GM23338 (cell line): Measurements from ENCODE around the gene VHLL. TPM values are rescaled to one million over a fixed set of nuclear protein-coding genes. Genes with fewer than 3 reads are reported as not detected.

Source experiments
- ATAC-seq: fragments of 200-7000 bp; cut with Tn5 transposase; 3 replicates; pipeline ENCODE4 v1.9.1; 2020
- DNase-seq: peaks from one replicate; pipeline ENCODE4 v3.0.0-alpha.2; 2015; ENCODE audit warnings: low spot score
- H2AFZ ChIP-seq: fragments of 200-600 bp; sonication (generic); 2 replicates; pipeline ENCODE4 v1.8.0; 2016; ENCODE audit warnings: antibody characterized with exemption, mild to moderate bottlenecking, moderate library complexity
- H3F3A ChIP-seq: fragments of 200-600 bp; sonication (generic); replicated peaks from 2 replicates; pipeline ENCODE4 v1.8.0; 2017; ENCODE audit warnings: antibody characterized with exemption, mixed run types, low read depth
- H3K27ac ChIP-seq: fragments of 200-600 bp; sonication (generic); 2 replicates; pipeline ENCODE4 v1.6.1; 2016; ENCODE audit warnings: low read depth
- H3K27me3 ChIP-seq: fragments of 200-600 bp; sonication (generic); 2 replicates; pipeline ENCODE4 v1.8.0; 2016; ENCODE audit warnings: mild to moderate bottlenecking, mixed run types, moderate library complexity; ENCODE audit not compliant: insufficient read depth
- H3K36me3 ChIP-seq: fragments of 200-600 bp; sonication (generic); 2 replicates; pipeline ENCODE4 v1.8.0; 2016; ENCODE audit warnings: mild to moderate bottlenecking; ENCODE audit not compliant: insufficient read depth
- H3K4me1 ChIP-seq: fragments of 200-600 bp; sonication (generic); 2 replicates; pipeline ENCODE4 v1.8.0; 2016; ENCODE audit warnings: mild to moderate bottlenecking, moderate library complexity; ENCODE audit not compliant: insufficient read depth
- H3K4me2 ChIP-seq: fragments of 200-600 bp; sonication (generic); 2 replicates; pipeline ENCODE4 v1.7.1; 2017; ENCODE audit warnings: mixed run types
- H3K4me3 ChIP-seq: fragments of 200-600 bp; sonication (generic); 2 replicates; pipeline ENCODE4 v1.6.1; 2016; ENCODE audit warnings: mixed run types
- H3K79me2 ChIP-seq: fragments of 200-600 bp; sonication (generic); replicated peaks from 2 replicates; pipeline ENCODE4 v1.8.0; 2017; ENCODE audit warnings: mild to moderate bottlenecking; ENCODE audit not compliant: insufficient read depth
- H3K9me2 ChIP-seq: fragments of 200-600 bp; sonication (generic); 2 replicates; pipeline ENCODE4 v1.8.0; 2017; ENCODE audit not compliant: insufficient read depth
- H4K20me1 ChIP-seq: fragments of 200-600 bp; sonication (generic); replicated peaks from 2 replicates; pipeline ENCODE4 v1.8.0; 2017; ENCODE audit warnings: mild to moderate bottlenecking; ENCODE audit not compliant: insufficient read depth
- H3K27ac Mint-ChIP-seq: 2 replicates; pipeline ENCODE4 v1.8.0; 2020; ENCODE audit warnings: inconsistent platforms, mild to moderate bottlenecking, moderate library complexity, mixed read lengths
- H3K27me3 Mint-ChIP-seq: 3 replicates; pipeline ENCODE4 v1.8.0; 2022; ENCODE audit warnings: low read depth, mild to moderate bottlenecking, moderate library complexity, mixed read lengths, inconsistent platforms; ENCODE audit not compliant: insufficient read depth, poor library complexity
- H3K36me3 Mint-ChIP-seq: 3 replicates; pipeline ENCODE4 v1.8.0; 2021; ENCODE audit warnings: low read depth, mild to moderate bottlenecking, inconsistent platforms, moderate library complexity, mixed read lengths
- H3K4me1 Mint-ChIP-seq: 3 replicates; pipeline ENCODE4 v1.8.0; 2020; ENCODE audit warnings: mild to moderate bottlenecking, inconsistent platforms, mixed read lengths
- H3K4me3 Mint-ChIP-seq: 3 replicates; pipeline ENCODE4 v1.8.0; 2021; ENCODE audit warnings: moderate library complexity, mild to moderate bottlenecking, inconsistent platforms, mixed read lengths
- H3K9me3 Mint-ChIP-seq: 3 replicates; pipeline ENCODE4 v1.8.0; 2020; ENCODE audit warnings: moderate library complexity, mild to moderate bottlenecking, inconsistent platforms, mixed read lengths
- CREB1 ChIP-seq: fragments of 250-450 bp; sonication (Bioruptor Pico); IDR thresholded peaks from 2 replicates; pipeline ENCODE4 v1.5.0; 2020; ENCODE audit warnings: low read depth, mild to moderate bottlenecking, moderate library complexity
- CTCF ChIP-seq, 2 experiments: fragments of 200-600 bp in 1 of 2; sonication (generic) in 1 of 2; conservative IDR thresholded peaks; 2 replicates each; pipeline versions ENCODE4 v1.5.1 to v1.6.1; 2016 to 2017; ENCODE audit warnings: antibody characterized with exemption in 2 of 2, low read depth in 2 of 2, mild to moderate bottlenecking in 2 of 2, moderate library complexity in 1 of 2
- ETS1 ChIP-seq: IDR thresholded peaks from 2 replicates; pipeline ENCODE4 v1.6.1; 2016; ENCODE audit warnings: antibody characterized with exemption
- EZH2 ChIP-seq: fragments of 200-600 bp; sonication (generic); IDR thresholded peaks from one replicate; pipeline ENCODE4 v1.8.0; 2017; ENCODE audit warnings: antibody characterized with exemption, mild to moderate bottlenecking, low read depth; ENCODE audit not compliant: unreplicated experiment
- EZH2phosphoT487 ChIP-seq: fragments of 200-600 bp; sonication (generic); IDR thresholded peaks from one replicate; pipeline ENCODE4 v1.8.1; 2018; ENCODE audit warnings: antibody characterized with exemption; ENCODE audit not compliant: unreplicated experiment
- JUNB ChIP-seq: IDR thresholded peaks from one replicate; pipeline ENCODE4 v1.6.1; 2016; ENCODE audit warnings: antibody characterized with exemption; ENCODE audit not compliant: unreplicated experiment
- NANOG ChIP-seq: IDR thresholded peaks from 2 replicates; pipeline ENCODE4 v1.6.1; 2016; ENCODE audit warnings: antibody characterized with exemption, borderline replicate concordance
- POLR2AphosphoS5 ChIP-seq: IDR thresholded peaks from 2 replicates; pipeline ENCODE4 v1.6.1; 2016; ENCODE audit warnings: antibody characterized with exemption, low read depth
- REST ChIP-seq: IDR thresholded peaks from one replicate; pipeline ENCODE4 v1.6.1; 2018; ENCODE audit warnings: antibody characterized with exemption; ENCODE audit not compliant: unreplicated experiment
- STAT1 ChIP-seq: IDR thresholded peaks from one replicate; pipeline ENCODE4 v1.6.1; 2016; ENCODE audit warnings: antibody characterized with exemption; ENCODE audit not compliant: unreplicated experiment
- ZNF114 ChIP-seq: fragments of 250-450 bp; sonication (Bioruptor Pico); IDR thresholded peaks from 2 replicates; pipeline ENCODE4 v1.5.0; 2020; ENCODE audit warnings: mild to moderate bottlenecking, moderate library complexity
- ZNF331 ChIP-seq: fragments of 250-450 bp; sonication (Bioruptor Pico); IDR thresholded peaks from 2 replicates; pipeline ENCODE4 v1.5.0; 2020; ENCODE audit warnings: low read depth, mild to moderate bottlenecking, moderate library complexity
- ZNF462 ChIP-seq: fragments of 250-450 bp; sonication (Bioruptor Pico); IDR thresholded peaks from 2 replicates; pipeline ENCODE4 v1.5.0; 2020; ENCODE audit warnings: mild to moderate bottlenecking, moderate library complexity
- polyA plus RNA-seq: library from polyadenylated mRNA; unstranded; fragments of >200 nt; fragmentation: Nextera tagmentation; extraction: Ambion mirVana; gene quantifications from 2 replicates; pipeline ENCODE4 v1.2.1, GENCODE V29; 2016
- total RNA-seq: library from RNA; depleted of rRNA; stranded (reverse); fragments of >200 nt; shearing (Covaris generic); gene quantifications from 2 replicates; pipeline ENCODE4 v1.2.3, GENCODE V29; 2014

VHLL gene
- total and polyA plus RNA-seq, 2 experiments from 2014 or later = not detected

- no peak for ATAC-seq
- no peaks in the 10 kb centered on the region for H3K79me2 ChIP-seq
- H3K4me1 Mint-ChIP-seq = no peaks in the 10 kb centered on the region
- no peaks in the 10 kb centered on the region for H3K9me3 Mint-ChIP-seq
- no peak overlapping the region for H3K4me3 ChIP-seq
- H3K9me2 ChIP-seq = no peaks in the 10 kb centered on the region
- H3K27ac Mint-ChIP-seq = peak overlapping the region; percentile 65; the same call in 1 of the 2 replicates
- no peak for DNase-seq
- peaks cover 35% of the 10 kb centered on the region for H3K36me3 Mint-ChIP-seq
- H3K27ac ChIP-seq = 0 out of 2 replicates have a peak overlapping the region, but pooled peaks have one; percentile 34
- peaks cover 13% of the 10 kb centered on the region for H4K20me1 ChIP-seq
- H3K27me3 Mint-ChIP-seq = peaks cover 10% of the 10 kb centered on the region
- no peaks in the 10 kb centered on the region for H3K4me1 ChIP-seq
- no peak overlapping the region for H2AFZ ChIP-seq
- H3K4me3 Mint-ChIP-seq = no peak overlapping the region
- H3K36me3 ChIP-seq = peaks cover 15% of the 10 kb centered on the region
- no peak overlapping the region for H3K4me2 ChIP-seq
- H3K27me3 ChIP-seq = no peaks in the 10 kb centered on the region
- no peak for TF ChIP-seq ZNF114 (CRISPR knock-in tag)
- no peak for TF ChIP-seq JUNB
- no peak for TF ChIP-seq EZH2phosphoT487
- TF ChIP-seq REST = no peak
- TF ChIP-seq ZNF331 = no peak
- TF ChIP-seq NANOG = no peak
- TF ChIP-seq EZH2 = no peak
- no peak for TF ChIP-seq POLR2AphosphoS5
- TF ChIP-seq CTCF (conservative IDR thresholded peaks at IDR 0.05; ENCODE audit: low read depth in 2 of 2) = no peak
- TF ChIP-seq CREB1 (CRISPR knock-in tag) = no peak
- no peak for TF ChIP-seq ZNF462 (CRISPR knock-in tag)
- no peak for TF ChIP-seq STAT1
- TF ChIP-seq ETS1 = no peak
- peaks cover 27% of the 10 kb centered on the region; the same call in 1 of the 2 replicates for H3F3A ChIP-seq
These were observed 4.1 kb upstream of the VHLL start for GRCh38 chr1:156303241-156303640.
